Brain pericyte (primary cell): Measurements from ENCODE around the gene ANXA10.
"Not testable (repeated sequence)": the region's sequence is repeated elsewhere in the genome, so short reads cannot be mapped to it uniquely, and the experiment has no call there.

Experiments
- DNase-seq: peaks from one replicate; pipeline ENCODE4 v3.0.0-alpha.2; 2012; ENCODE audit warnings: low read depth, low spot score

The ANXA10 gene, protein sequence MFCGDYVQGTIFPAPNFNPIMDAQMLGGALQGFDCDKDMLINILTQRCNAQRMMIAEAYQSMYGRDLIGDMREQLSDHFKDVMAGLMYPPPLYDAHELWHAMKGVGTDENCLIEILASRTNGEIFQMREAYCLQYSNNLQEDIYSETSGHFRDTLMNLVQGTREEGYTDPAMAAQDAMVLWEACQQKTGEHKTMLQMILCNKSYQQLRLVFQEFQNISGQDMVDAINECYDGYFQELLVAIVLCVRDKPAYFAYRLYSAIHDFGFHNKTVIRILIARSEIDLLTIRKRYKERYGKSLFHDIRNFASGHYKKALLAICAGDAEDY

DNA sequence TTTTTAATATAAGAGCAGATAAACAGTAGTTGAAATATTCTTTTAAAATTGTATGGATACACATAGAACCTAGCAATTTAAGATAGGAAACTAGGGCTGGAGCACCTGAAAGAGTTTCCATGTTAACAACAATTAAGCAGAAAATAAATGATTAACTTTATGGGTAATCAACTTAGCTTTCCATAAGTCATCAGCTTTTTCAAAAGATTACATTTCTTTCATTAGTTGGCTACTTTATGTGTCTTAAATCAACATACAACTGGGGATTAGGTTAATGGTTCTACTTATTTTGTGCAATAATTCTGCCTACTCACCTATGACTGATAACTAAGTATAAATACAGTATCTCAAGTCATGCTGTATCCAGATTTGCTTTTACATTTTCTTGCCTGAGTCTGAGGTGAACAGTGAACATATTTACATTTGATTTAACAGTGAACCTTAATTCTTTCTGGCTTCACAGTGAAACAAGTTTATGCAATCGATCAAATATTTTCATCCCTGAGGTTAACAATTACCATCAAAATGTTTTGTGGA lies at the start of gene ANXA10:
TSS of gene ANXA10 (plus strand) at position 362 of the 537 bp plus-strand sequence. CDS start at position 526, 164 bp downstream.
- no peak for DNase-seq

DNA sequence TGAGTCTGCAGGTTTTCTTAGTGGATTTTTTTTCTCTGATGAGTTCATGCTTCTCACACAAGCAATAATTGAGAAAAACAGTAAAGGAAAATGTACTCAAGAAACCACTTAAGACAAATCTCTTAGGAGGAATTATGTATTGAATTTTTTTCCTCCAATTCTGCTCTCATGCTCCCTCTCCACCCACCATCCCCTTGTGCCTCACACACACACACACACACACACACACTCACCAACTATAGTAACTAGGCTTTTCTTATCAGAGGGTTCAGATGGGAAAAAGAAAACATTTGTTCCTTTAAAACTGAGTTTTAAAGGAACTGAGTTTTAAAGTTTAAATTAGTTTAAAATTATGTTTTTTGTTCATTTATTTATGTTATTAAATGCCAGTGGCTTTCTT lies 47.0 kb upstream of the ANXA10 start:
- DNase-seq = no peak

DNA sequence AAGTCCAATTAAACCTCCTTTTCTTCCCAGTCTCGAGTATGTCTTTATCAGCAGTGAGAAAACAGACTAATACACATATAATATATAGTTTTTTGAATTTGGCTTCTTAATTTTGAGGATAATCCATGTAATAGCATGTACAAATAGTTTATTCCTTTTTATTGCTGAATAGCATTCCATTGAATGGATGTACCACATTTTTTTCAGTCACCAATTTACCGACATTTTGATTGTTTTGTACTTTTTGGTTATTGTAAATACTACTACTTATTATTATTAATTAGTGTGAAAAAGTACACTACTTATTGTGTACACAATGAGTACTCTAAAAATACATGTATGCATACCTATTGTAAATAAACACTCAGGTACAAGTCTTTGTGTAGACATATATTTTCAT lies 42.3 kb upstream of the ANXA10 start:
- no peak for DNase-seq

DNA sequence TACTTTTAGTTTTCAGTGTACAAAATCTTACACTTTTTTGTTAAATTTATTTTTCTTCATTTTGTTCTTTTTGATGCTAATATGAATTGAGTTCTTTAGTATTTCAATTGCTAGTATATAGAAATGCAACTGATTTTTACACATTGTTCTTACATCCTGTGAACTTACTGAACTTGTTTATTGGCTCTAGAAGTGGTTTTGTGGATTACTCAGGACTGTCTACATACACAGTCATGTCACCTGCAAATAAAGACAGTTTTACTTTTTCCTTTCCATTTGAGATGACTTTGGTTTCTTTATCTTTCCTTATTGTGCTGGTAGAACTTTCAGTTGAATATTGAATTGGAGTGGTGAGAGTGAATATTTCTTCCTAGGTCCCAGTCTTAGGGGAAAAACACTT lies 40.8 kb upstream of the ANXA10 start:
- DNase-seq = no peak

DNA sequence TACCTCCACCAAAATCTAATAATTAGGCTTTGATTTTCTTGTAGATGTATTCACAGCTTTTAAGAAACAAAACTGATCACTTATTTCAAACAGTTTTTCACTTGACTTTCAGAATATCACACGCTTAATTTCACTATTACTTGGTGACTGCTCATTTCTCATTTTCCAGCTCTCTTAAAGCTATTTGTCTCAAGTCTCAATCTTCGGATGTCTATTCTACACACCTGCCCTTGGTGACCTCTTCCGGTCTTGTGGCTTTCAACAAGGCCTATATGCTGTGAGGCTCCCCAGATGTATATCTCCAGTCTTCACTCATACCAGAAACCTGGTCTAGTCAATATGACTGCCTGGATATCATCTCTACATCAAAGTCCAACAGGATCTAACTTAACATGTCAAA lies 34.9 kb upstream of the ANXA10 start:
- no peak for DNase-seq

DNA sequence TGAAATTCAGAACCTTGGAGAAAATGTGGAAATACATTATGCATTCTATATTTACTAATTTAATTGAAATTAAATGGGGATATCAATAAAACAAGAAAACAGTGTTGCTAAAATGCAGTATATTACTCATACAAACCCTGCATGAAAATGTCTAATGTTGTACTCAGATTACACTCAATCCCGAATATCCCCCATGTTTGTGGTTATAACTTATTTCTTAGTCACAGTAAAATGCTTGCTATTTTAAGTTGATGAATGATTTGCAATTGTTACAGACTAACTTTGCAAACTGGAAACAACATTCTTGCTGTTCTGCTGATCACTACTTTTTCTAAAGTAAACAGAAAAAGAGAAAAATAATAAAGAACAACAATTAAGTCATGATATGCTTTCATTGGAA lies 33.1 kb upstream of the ANXA10 start:
- no peak for DNase-seq

DNA sequence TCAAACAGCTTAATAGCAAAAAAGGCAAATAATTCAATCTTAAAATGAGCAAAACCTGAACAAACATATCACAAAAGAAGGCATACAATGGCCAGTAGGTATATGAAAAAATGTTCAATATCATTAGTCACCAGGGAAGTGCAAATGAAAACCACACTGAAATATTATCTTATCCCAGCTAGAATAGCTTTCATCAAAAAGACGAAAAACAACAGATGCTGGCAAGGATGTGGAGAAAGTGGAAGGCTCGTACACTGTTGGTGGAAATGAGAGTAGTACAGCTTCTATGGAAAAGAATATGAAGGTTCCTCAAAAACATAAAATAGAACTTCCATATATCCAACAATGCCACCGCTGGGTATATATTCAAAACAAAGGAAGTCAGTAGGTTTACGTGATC lies 29.3 kb upstream of the ANXA10 start:
- DNase-seq = no peak

DNA sequence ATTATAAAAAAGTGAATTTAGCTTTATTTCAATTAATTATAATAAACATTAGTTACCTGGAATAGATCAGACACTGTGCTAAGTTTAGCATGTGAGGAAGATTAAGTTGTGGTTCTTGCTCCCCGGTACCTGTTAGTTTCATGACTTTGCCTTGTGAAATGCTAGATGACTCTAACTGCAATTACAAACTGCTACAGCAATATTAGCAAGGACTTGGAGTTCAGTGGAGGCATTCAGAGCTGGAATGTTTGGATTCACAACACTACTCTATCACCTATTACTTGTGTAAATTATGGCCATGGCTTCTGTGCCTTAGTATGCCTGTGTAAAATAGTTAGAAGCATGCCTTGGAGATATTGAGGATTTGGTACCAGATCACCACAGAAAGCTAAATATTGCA lies 21.4 kb upstream of the ANXA10 start:
- DNase-seq = no peak

DNA sequence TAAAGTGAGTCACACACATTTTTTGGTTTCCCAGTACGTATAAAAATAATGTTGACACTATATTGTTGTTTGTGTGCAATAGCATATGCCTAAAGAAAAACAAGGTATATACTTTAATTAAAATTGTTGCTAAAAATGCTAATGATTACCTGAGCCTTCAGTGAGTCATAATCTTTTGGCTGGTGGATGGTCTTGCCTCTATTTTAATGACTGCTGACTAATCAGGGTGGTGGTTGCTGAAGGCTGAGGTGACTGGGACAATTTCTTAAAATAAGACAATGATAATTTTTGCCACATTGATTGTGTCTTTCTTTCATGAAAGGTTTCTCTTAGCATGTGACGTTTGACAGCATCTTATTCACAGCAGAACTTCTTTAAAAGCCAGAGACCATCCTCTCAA lies 21.0 kb upstream of the ANXA10 start:
- DNase-seq = no peak

DNA sequence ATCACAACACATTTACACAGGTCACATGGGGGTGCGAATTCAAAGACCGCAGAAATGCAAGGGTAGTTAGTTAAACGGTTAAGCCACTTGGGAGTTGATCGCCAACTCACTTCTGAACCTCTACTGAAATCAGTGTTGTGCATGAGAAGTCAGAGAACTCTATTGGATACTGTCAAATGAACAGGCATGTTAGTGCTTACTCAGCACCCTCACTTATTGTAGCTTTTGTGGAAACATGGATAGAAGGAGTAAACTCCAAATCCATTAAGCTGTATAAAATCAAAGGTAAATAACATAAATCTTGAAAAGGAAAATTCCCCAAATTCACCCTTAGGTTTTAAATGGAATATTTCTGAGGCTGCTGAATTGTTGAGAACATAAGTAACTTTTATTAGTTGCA lies 17.5 kb upstream of the ANXA10 start:
- DNase-seq = no peak

DNA sequence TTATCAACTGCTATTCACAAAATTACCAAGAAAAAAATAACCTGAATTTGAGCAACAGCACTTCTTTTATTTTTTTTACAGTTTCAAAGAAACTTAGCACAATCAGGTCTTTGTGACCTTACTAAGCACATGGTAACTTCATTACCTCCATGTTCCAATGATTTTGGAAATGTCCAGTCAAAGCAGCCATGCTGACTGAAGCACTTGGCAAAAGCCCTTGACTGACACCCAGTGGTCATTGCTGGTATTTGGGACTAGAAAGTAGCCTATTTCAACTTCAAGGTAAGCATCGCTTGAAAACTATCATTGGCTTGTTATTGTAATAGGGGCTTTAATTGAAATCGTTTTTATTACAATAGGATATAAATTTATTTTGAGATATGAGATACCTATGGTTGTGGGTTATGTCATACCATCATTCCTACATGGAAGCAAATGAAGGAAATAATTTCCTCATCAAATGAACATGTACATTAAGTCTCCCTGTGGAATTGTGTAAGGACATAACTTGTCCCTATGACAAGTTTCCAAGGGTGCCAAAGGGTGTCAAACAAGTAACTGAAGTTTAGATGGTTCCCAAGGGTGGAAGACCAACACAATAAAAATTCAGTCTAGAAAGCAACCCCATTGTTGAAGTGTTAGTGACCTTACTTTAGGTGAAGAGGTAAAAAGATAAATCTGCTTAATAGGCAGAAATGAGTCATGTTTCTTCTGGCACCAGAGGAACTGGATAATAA lies 15.2 kb upstream of the ANXA10 start:
- no peak for DNase-seq

DNA sequence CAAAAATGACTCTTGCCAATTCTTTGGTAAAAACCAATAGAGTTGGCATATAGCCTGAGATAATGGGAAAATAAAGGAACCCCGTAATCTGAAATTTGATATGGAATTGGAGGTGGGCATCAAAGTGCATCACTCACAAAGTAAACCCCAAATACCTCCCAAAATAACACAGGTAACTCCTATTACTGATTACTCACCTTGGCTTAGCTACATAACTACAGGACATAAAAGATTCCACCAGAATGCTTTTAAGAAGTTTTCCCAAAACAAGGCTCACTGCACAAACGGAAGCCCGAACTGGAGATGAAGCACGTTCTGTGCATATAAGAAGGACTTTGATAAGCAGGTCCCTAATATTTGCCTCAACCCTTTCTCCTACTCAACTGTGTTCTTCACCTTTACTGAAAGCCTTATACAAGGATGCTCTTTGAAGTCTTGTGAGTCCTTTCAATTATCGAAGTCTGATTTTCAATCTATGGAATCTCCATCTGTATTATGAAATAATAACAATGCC lies 14.6 kb upstream of the ANXA10 start:
- no peak for DNase-seq

DNA sequence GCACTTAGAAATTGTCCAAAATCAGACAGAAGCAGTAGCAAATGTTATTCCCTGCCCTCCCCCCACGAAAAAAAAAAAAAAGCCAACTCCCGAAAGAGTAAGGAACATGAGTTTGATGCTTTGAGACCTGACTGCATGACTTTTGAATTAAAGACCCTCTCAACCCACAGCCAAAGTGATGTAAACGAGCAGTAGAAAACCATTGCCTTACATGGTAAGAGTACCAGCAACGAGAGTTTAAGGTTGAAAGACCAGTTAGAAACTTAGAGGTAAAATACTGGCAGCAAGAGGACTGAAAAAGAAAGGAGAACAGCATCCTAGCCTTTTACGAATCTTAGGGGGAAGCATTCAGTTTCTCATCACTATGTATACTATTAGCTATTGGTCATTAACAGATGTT lies 10.0 kb upstream of the ANXA10 start:
- no peak for DNase-seq

DNA sequence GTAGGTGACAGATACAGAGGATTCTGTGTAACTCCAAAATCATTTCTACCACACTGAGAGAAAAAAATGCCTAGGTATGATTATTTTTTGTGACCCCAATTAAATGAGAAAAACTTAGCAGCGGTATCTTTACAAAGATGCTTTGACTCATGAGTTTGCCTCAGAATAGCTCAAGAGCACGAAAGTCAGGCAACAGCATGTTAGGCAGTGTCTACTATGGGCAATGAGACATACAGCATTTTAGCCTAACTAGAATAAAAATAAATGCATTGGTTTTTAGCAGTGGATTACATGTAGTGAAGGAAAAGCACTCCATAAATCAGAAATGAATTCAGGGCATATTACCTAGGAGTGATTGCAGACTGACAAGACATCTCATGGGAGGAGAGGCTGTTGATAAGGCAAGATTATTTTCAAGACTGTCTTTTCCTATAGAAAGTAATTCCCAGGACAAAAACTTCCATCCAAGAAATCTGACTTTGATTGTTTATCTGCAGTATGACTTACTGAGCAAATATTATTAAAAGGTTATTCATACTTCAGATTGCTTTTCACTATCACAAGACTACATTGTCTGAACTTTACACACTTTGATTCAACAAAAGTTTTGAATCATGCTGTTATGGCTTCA lies 3.6 kb downstream of the ANXA10 start:
- no peak for DNase-seq

DNA sequence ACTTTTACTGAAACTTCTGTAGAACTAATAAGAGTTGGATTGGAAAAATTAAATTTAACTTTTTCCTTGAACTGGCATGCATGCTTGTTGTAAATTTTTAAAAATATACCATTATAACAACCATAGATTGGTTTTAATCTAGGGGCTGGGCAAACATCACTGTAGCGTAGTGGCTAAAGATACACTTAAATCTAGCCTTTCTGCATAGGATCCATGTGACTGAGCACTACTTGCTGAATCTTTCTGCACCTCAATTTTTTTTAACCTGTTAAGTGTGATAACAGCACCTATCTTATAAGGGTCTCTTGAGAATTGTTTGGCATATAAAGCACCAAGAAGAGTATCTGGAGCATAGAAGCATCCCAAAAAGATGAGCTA lies 4.1 kb downstream of the ANXA10 start:
- no peak for DNase-seq

DNA sequence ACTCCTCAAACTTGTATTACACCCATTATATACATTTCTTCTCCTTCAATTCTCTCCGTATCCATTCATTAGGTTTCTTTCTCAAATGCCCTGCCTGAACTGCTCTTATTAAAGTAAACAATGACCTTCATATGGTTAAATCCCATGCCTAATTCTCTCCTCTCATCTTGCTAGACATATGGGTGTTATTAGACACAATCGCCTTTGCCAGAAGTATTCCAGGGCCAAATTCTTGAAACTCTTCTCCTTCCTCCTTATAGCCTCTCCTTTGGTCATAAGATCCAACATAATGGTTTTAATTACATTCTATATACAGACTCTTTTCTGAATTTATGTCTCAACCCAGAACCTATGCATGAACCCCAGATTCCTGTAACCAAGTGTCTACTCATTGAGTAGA lies 4.8 kb downstream of the ANXA10 start:
- no peak for DNase-seq

DNA sequence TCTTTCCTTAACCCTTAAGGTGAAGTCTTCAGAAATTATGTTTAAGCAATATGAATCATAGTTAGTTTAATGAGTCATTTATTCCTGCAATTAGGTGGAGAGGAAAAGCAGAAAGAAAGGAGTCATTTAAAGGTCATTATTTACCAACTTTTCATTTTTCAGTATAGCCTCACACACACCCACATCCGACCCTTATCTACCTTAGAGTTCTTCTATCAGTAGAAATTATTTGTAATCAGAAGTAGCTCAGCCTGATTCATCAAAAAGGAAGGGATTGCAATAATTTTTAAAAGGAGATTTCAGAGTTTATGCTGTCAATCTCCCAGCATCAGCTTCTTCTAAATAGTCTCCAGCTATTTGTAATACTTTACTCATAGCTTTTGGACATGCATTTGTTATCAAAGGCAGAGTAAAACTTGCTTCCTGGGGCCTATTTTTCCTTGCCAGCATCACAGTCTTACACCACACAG lies 5.9 kb downstream of the ANXA10 start:
- no peak for DNase-seq

DNA sequence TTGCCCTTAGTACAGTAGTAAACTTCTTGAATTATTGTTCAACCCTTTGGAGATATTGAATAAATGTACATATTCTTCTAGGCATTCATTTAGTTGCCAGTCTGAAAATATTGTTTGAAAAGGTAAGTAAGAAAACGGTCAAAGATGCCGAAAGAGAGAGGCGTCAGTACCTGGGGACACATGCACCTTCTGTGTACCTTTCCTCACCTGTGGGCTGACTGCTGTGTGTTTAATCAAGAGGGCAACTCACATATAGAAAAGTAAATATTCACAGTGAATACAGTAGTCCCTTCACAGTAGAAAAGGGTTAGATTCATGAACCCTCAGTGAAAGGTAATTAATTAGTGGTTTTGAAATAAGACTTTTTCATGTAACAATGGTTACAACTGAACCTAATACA lies 6.9 kb downstream of the ANXA10 start:
- DNase-seq = no peak

DNA sequence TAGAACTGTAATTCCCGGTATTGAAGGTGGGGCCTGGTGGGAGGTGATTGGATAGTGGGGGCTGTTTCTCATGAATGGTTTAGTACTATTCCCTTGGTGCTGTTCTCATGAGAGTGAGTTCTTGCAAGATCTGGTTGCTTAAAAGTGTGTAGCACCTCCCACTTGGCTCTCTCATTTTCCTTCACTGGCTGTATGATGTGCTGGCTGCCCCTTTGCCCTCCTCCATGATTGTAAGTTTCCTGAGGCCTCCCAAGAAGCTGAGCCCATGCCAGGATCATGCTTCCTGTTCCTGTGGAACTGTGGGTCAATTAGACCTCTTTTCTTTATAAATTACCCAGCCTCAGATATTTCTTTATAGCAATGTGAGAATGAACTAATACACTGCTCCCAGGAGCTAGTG lies 8.7 kb downstream of the ANXA10 start:
- DNase-seq = no peak

DNA sequence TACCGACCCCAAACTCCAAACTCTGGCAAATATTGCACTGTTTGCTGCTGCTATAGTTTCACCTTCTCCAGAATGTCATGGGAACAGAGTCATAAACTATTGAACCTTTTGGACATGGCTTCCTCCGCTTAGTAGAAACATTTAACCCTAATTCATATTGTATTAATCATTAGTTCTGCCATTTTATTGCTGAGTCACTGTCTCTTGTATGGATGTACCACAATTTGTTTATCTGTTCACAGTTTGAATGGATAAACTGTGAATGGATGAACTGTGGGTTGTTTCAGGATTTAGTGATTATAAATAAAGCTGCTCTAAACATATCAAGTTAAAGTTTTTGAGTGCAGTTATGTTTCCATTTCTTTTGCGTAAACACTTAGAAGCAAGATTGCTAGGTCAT lies 10.1 kb downstream of the ANXA10 start:
- DNase-seq = no peak

DNA sequence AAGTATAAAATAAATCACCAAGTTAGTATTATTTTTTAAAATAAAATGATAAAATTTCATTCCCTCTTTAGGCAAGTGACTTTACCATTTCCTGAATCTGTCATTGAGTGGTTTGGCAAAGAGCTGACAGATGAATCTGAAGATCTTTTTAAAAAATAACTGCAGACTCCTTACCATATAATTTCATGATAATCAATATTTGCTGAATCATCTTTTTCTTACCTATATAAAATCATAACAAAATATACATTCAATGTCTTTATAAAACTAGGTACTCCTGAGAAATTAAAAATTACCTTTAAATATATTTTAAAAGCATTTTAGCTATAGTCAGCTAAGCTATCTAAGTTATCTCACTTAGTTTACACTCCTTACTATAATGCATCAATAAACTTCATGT lies 17.2 kb downstream of the ANXA10 start:
- no peak for DNase-seq

DNA sequence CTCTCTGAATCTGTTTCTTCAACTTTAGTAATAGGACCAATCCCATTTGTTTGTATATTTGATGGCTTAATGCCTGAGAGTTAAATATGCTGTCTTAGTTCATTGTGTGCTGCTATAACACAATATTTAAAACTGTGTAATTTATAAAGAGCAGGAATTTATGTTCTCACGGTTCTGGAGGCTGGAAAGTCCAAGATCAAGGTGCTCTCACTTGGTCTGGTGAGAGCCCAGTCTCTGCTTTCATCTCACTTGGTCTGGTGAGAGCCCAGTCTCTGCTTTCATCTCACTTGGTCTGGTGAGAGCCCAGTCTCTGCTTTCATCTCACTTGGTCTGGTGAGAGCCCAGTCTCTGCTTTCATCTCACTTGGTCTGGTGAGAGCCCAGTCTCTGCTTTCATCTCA lies 20.7 kb downstream of the ANXA10 start:
- DNase-seq = not testable (repeated sequence)
